HepG2 (cell line): ENCODE data around the gene GKN1. TPM values are rescaled to one million over a fixed set of nuclear protein-coding genes. Genes with fewer than 3 reads are reported as not detected.

Experiments used
- ATAC-seq: fragments of 200-7000 bp; cut with Tn5 transposase; 3 replicates; pipeline ENCODE4 v1.9.1; 2020; ENCODE audit warnings: mild to moderate bottlenecking, moderate library complexity
- BruUV-seq: library from RNA; stranded (reverse); fragments of 400-500 nt; replicated peaks from 2 replicates; lab custom pipeline; 2021; lab: Mats Ljungman, UMichigan
- CTCF ChIA-PET: fragments of 300-600 bp; formaldehyde crosslinking; extraction: SDS; loops from one replicate; lab custom pipeline; 2021; ENCODE audit warnings: low total read pairs, inconsistent platforms, low intra/inter-chr PET ratio; lab: Yijun Ruan, JAX
- POLR2A ChIA-PET: fragments of 350-600 bp; sonication (Branson Sonifier 250); formaldehyde crosslinking; loops from one replicate; lab custom pipeline; 2020; ENCODE audit warnings: antibody characterized with exemption, inconsistent platforms; lab: Yijun Ruan, JAX
- DNase-seq: peaks from one replicate; pipeline ENCODE4 v3.0.0-alpha.2; 2015; ENCODE audit warnings: low spot score
- FAIRE-seq: peaks from 3 replicates; lab custom pipeline; 2011; peaks lifted over from hg19 to GRCh38; lab: Jason Lieb, UNC
- H2AFZ ChIP-seq: one replicate; pipeline ENCODE4 v1.6.1; 2011; ENCODE audit warnings: low read length, inconsistent platforms
- H3K27ac ChIP-seq: fragments of 300-600 bp; 3 replicates; pipeline ENCODE4 v1.8.0; 2011; ENCODE audit warnings: mixed run types, mild to moderate bottlenecking, mixed read lengths, low read length, inconsistent platforms; ENCODE audit not compliant: insufficient read depth; ENCODE audit errors: extremely low read length
- H3K27me3 ChIP-seq, 2 experiments: fragments of 200-600 bp in 1 of 2; 2 replicates in 1 of 2; 3 replicates in 1 of 2; pipeline versions ENCODE4 v1.6.0 to v1.8.0; 2011; ENCODE audit warnings: low read length in 2 of 2, mild to moderate bottlenecking in 2 of 2, moderate library complexity in 2 of 2, inconsistent platforms in 1 of 2; ENCODE audit not compliant: insufficient read depth in 2 of 2, control insufficient read depth in 1 of 2
- H3K36me3 ChIP-seq, 2 experiments: fragments of 200-600 bp in 1 of 2; replicated peaks in 1 of 2; 2 replicates in 1 of 2; 3 replicates in 1 of 2; pipeline versions ENCODE4 v1.5.1 to v1.8.0; 2011; ENCODE audit warnings: low read length in 2 of 2, inconsistent platforms in 1 of 2; ENCODE audit not compliant: insufficient read depth in 2 of 2, control insufficient read depth in 1 of 2
- H3K4me1 ChIP-seq: 2 replicates; pipeline ENCODE4 v1.5.1; 2012; ENCODE audit warnings: low read length, inconsistent platforms; ENCODE audit not compliant: insufficient read depth
- H3K4me2 ChIP-seq: 2 replicates; pipeline ENCODE4 v1.6.0; 2011; ENCODE audit warnings: low read depth, low read length, inconsistent platforms
- H3K4me3 ChIP-seq, 3 experiments: fragments of 200-600 bp in 1 of 3; sonication (generic), shearing (Covaris generic) in 1 of 3; replicated peaks in 1 of 3; 2 replicates each; pipeline ENCODE4 v1.5.1; 2011 to 2016; ENCODE audit warnings: low read length in 3 of 3, inconsistent platforms in 2 of 3, low read depth in 2 of 3, mild to moderate bottlenecking in 2 of 3, control low read depth in 1 of 3, mixed read lengths in 1 of 3; ENCODE audit not compliant: insufficient read depth in 1 of 3
- H3K79me2 ChIP-seq: one replicate; pipeline ENCODE4 v1.6.1; 2011; ENCODE audit warnings: low read length, inconsistent platforms; ENCODE audit not compliant: insufficient read depth
- H3K9ac ChIP-seq: 2 replicates; pipeline ENCODE4 v1.6.0; 2011; ENCODE audit warnings: mild to moderate bottlenecking, low read depth, low read length, inconsistent platforms; ENCODE audit not compliant: insufficient read depth
- H3K9me3 ChIP-seq: 2 replicates; pipeline ENCODE4 v1.5.1; 2012; ENCODE audit warnings: mild to moderate bottlenecking, low read length
- H4K20me1 ChIP-seq: 2 replicates; pipeline ENCODE4 v1.6.0; 2011; ENCODE audit warnings: inconsistent platforms, mild to moderate bottlenecking, low read length, moderate library complexity; ENCODE audit not compliant: insufficient read depth
- BORCS8-MEF2B ChIP-seq: sonication (generic); formaldehyde crosslinking; IDR thresholded peaks from 2 replicates; pipeline ENCODE4 v1.8.0; 2022; ENCODE audit warnings: mild to moderate bottlenecking, missing genetic modification reagents
- EEA1 ChIP-seq: sonication (generic); formaldehyde crosslinking; IDR thresholded peaks from 2 replicates; pipeline ENCODE4 v1.5.1; 2020; ENCODE audit warnings: mild to moderate bottlenecking, missing genetic modification reagents, borderline replicate concordance
- FOSL1 ChIP-seq: sonication (generic); formaldehyde crosslinking; IDR thresholded peaks from 2 replicates; pipeline ENCODE4 v1.9.0; 2021; ENCODE audit warnings: missing genetic modification reagents, borderline replicate concordance
- FOSL2 ChIP-seq: sonication (generic); formaldehyde crosslinking; IDR thresholded peaks from 2 replicates; pipeline ENCODE4 v1.4.0; 2020; ENCODE audit warnings: missing genetic modification reagents
- FOXP4 ChIP-seq: sonication (generic); formaldehyde crosslinking; IDR thresholded peaks from 2 replicates; pipeline ENCODE4 v1.4.0; 2020; ENCODE audit warnings: missing genetic modification reagents
- HDAC1 ChIP-seq: sonication (generic); formaldehyde crosslinking; IDR thresholded peaks from 2 replicates; pipeline ENCODE4 v1.5.1; 2020; ENCODE audit warnings: mild to moderate bottlenecking, missing genetic modification reagents
- HNF1B ChIP-seq: sonication (generic); formaldehyde crosslinking; IDR thresholded peaks from 2 replicates; pipeline ENCODE4 v1.5.1; 2020; ENCODE audit warnings: mild to moderate bottlenecking, moderate library complexity, missing genetic modification reagents
- IKZF5 ChIP-seq: IDR thresholded peaks from 2 replicates; pipeline ENCODE4 v1.6.1; 2018; ENCODE audit warnings: missing genetic modification reagents, mild to moderate bottlenecking, missing compliant biosample characterization
- JDP2 ChIP-seq: sonication (generic); formaldehyde crosslinking; IDR thresholded peaks from 2 replicates; pipeline ENCODE4 v1.8.1; 2022; ENCODE audit warnings: missing genetic modification reagents, borderline replicate concordance
- SCMH1 ChIP-seq: sonication (generic); formaldehyde crosslinking; IDR thresholded peaks from 2 replicates; pipeline ENCODE4 v1.9.0; 2021; ENCODE audit warnings: missing genetic modification reagents, mild to moderate bottlenecking, borderline replicate concordance
- ZNF414 ChIP-seq: sonication (generic); formaldehyde crosslinking; IDR thresholded peaks from 2 replicates; pipeline ENCODE4 v1.5.0; 2020; ENCODE audit warnings: missing genetic modification reagents
- ZNF788 ChIP-seq: sonication (generic); formaldehyde crosslinking; IDR thresholded peaks from 2 replicates; pipeline ENCODE4 v1.5.0; 2020; ENCODE audit warnings: mild to moderate bottlenecking, missing genetic modification reagents, borderline replicate concordance
- WGBS: methylation state at CpG from one replicate; pipeline ENCODE4 v1.1.6; 2017; ENCODE audit warnings: low lambda C conversion rate; 5-methylcytosine and 5-hydroxymethylcytosine counted together
- in situ Hi-C: cut with HindIII; loops from 2 replicates; pipeline ENCODE4 v1.10.0; 2017; ENCODE audit warnings: low pct_unique_long_range_greater_than_20kb; ENCODE audit not compliant: extremely low pct_ligation_motif_present
- intact Hi-C: fragments of 100-400 bp; cut with micrococcal nuclease; formaldehyde crosslinking; loops from one replicate; pipeline ENCODE4 v1.10.0; 2022; ENCODE audit not compliant: unreplicated experiment
- polyA plus RNA-seq, 8 experiments: library from polyadenylated mRNA; depleted of rRNA in 3 of 8; stranded (reverse) in 7 of 8; unstranded in 1 of 8; fragments of >200 nt; fragmentation: Illumina TruSeq in 4 of 8; extraction: Trizol in 4 of 8; gene quantifications; 2 replicates each; pipeline versions ENCODE4 v1.2.1 to v1.2.3, GENCODE V29; 2011 to 2016; ENCODE audit warnings: low read depth in 4 of 8, missing spikeins in 1 of 8, mixed read lengths in 1 of 8; ENCODE audit not compliant: insufficient read depth in 1 of 8
- total RNA-seq, 5 experiments: library from RNA; depleted of rRNA; stranded (reverse); fragments of >200 nt; fragmentation: Illumina TruSeq; extraction: Trizol; gene quantifications; 2 replicates each; pipeline ENCODE4 v1.2.3, GENCODE V29; 2016; ENCODE audit warnings: low read depth in 1 of 5
- TF ChIP-seq, protein P1 (sequence below): sonication (generic); formaldehyde crosslinking; IDR thresholded peaks from 2 replicates; pipeline ENCODE4 v1.4.0; 2020; ENCODE audit warnings: missing genetic modification reagents, borderline replicate concordance

The GKN1 gene
- total and polyA plus RNA-seq, 2 of the 13 experiments (the other 11 are each of a cell fraction or from before 2014, with no cell fraction given), result not detected

GRCh38 chr2:69012310-69013141, 38.1 kb downstream of the GKN1 start:
- H3K27me3 ChIP-seq, result peaks cover 0 to 16% of the 10 kb centered on the region in 2 experiments; a peak in 3 of 5 replicates
- no peaks in the 10 kb centered on the region for H3K36me3 ChIP-seq
- no peak overlapping the region for H2AFZ ChIP-seq
- H3K4me1 ChIP-seq, result peaks cover 36% of the 10 kb centered on the region
- ATAC-seq (peak; percentile 55), DNase-seq (peak; percentile 66), FAIRE-seq (peak; percentile 42)
- H3K9me3 ChIP-seq, result no peaks in the 10 kb centered on the region
- ChIA-PET POLR2A (no interaction called here), CTCF (interaction anchor here (1.2 to 3.4 kb wide), 2 partner anchors 69 to 295 kb away, joined by 3 to 13 read pairs; no protein-coding TSS in a partner anchor)
- H3K9ac ChIP-seq, result no peak overlapping the region
- H3K79me2 ChIP-seq, result no peaks in the 10 kb centered on the region
- H3K27ac ChIP-seq, result no peak overlapping the region
- in situ Hi-C loops, result no loop called here
- intact Hi-C loops, result loop anchor here (1.0 to 10.0 kb wide), 2 partner anchors 68 to 422 kb away; partner anchors contain the start of gene NFU1
- 16% methylated on average over 27 of the region's 27 CpGs for WGBS
- no peaks in the 10 kb centered on the region for H4K20me1 ChIP-seq
- H3K4me2 ChIP-seq, result peak overlapping the region; percentile 83
- BruUV-seq, result no TSS peak
- peak overlapping the region; percentile 67 to 94 (median 72) for H3K4me3 ChIP-seq
- TF ChIP-seq EEA1 (CRISPR knock-in tag), result no peak
- 0 out of 2 replicates have a peak, but pooled peaks have one; percentile 25 for TF ChIP-seq IKZF5
- TF ChIP-seq ZNF788 (CRISPR knock-in tag), result no peak
- TF ChIP-seq SCMH1, result no peak
- peak; percentile 12; the same call in 1 of the 2 replicates for TF ChIP-seq BORCS8-MEF2B (CRISPR knock-in tag)
- TF ChIP-seq HDAC1 (CRISPR knock-in tag), result 0 out of 2 replicates have a peak, but pooled peaks have one; percentile 10
- TF ChIP-seq FOSL2 (CRISPR knock-in tag), result peak; percentile 88
- 0 out of 2 replicates have a peak, but pooled peaks have one; percentile 53 for TF ChIP-seq HNF1B (CRISPR knock-in tag)
- 0 out of 2 replicates have a peak, but pooled peaks have one; percentile 21 for TF ChIP-seq ZNF414 (CRISPR knock-in tag)
- TF ChIP-seq JDP2 (CRISPR knock-in tag), result no peak
- no peak for TF ChIP-seq FOXP4 (CRISPR knock-in tag)
- TF ChIP-seq, protein P1, sequence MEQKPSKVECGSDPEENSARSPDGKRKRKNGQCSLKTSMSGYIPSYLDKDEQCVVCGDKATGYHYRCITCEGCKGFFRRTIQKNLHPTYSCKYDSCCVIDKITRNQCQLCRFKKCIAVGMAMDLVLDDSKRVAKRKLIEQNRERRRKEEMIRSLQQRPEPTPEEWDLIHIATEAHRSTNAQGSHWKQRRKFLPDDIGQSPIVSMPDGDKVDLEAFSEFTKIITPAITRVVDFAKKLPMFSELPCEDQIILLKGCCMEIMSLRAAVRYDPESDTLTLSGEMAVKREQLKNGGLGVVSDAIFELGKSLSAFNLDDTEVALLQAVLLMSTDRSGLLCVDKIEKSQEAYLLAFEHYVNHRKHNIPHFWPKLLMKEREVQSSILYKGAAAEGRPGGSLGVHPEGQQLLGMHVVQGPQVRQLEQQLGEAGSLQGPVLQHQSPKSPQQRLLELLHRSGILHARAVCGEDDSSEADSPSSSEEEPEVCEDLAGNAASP (CRISPR knock-in tag), result peak; percentile 44; the same call in 1 of the 2 replicates
- 0 out of 2 replicates have a peak, but pooled peaks have one; percentile 61 for TF ChIP-seq FOSL1
